ENCODE data around the gene NAP1L5. TPM values are rescaled to one million over a fixed set of nuclear protein-coding genes. Genes with fewer than 3 reads are reported as not detected.

The NAP1L5 gene
- total RNA-seq, 2 donors from 2014 or later, result 6.0 to 6.2 TPM

DNA sequence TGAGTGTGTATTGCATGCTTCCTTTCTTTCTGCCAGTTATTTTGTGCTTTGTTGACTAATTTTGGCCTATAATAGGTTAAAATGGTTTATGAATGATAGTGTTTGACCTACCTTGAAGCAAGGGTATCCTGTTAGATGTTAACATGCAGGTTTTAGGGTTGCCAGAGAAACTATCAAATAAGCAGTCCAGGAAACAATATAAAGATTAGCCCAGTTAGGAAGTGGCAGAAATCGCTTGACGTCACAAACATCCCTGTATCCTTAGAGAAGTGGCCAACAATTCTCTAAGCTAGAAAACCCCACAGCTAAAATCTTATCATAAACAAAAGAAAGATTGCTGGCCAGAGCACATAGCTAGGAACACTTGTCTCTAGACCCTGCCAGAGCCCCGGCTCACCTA is 3.8 kb downstream of the NAP1L5 start:
- H3K4me1 ChIP-seq (ENCODE audit: control insufficient read depth in 1 of 2, low read depth in 2 of 2), result no peaks in the 10 kb centered on the region
- H3K4me3 ChIP-seq, result no peak overlapping the region
- ATAC-seq (ENCODE audit: insufficient number of reproducible peaks, low FRiP score, low read depth) (no peak), DNase-seq (ENCODE audit: low spot score) (no peak)
- H3K9me3 ChIP-seq, result no peaks in the 10 kb centered on the region
- H3K27ac ChIP-seq, result no peak overlapping the region
- TF ChIP-seq, protein P1, sequence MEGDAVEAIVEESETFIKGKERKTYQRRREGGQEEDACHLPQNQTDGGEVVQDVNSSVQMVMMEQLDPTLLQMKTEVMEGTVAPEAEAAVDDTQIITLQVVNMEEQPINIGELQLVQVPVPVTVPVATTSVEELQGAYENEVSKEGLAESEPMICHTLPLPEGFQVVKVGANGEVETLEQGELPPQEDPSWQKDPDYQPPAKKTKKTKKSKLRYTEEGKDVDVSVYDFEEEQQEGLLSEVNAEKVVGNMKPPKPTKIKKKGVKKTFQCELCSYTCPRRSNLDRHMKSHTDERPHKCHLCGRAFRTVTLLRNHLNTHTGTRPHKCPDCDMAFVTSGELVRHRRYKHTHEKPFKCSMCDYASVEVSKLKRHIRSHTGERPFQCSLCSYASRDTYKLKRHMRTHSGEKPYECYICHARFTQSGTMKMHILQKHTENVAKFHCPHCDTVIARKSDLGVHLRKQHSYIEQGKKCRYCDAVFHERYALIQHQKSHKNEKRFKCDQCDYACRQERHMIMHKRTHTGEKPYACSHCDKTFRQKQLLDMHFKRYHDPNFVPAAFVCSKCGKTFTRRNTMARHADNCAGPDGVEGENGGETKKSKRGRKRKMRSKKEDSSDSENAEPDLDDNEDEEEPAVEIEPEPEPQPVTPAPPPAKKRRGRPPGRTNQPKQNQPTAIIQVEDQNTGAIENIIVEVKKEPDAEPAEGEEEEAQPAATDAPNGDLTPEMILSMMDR (IDR thresholded peaks at IDR 0.05), result no peak
- no peaks in the 10 kb centered on the region for H3K36me3 ChIP-seq
- no peaks in the 10 kb centered on the region for H3K27me3 ChIP-seq (replicated peaks; ENCODE audit: insufficient read depth)

DNA sequence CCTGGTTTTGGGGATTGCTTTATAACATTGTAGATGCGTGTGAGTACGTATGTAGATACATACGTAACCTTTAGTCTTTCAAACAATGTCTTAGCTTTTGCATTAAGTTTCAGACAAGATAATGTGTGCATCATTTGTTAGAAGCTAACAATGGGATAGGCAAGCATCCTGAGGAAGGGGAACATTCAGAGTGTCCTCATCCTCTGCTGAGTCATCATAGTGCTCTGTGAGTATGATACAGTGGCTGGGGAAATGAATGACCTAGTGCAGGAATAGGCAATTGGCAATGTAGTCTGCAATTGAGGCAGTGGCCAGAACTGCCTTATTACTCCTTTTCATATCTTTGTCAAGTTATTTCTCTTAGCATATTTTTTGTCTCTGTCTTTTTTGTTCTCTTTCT is 7.3 kb downstream of the NAP1L5 start:
- Histone ChIP-seq H3K4me1 (ENCODE audit: control insufficient read depth in 1 of 2, low read depth in 2 of 2) (no peaks in the 10 kb centered on the region), H3K36me3 (peaks cover 3% of the 10 kb centered on the region), H3K9me3 (no peaks in the 10 kb centered on the region), H3K27ac (no peak overlapping the region), H3K27me3 (replicated peaks; ENCODE audit: insufficient read depth) (no peaks in the 10 kb centered on the region), H3K4me3 (no peak overlapping the region)
- TF ChIP-seq, protein P1 (IDR thresholded peaks at IDR 0.05), result no peak
- DNase-seq (ENCODE audit: low spot score) (no peak), ATAC-seq (ENCODE audit: insufficient number of reproducible peaks, low FRiP score, low read depth) (peak; percentile 85)

DNA sequence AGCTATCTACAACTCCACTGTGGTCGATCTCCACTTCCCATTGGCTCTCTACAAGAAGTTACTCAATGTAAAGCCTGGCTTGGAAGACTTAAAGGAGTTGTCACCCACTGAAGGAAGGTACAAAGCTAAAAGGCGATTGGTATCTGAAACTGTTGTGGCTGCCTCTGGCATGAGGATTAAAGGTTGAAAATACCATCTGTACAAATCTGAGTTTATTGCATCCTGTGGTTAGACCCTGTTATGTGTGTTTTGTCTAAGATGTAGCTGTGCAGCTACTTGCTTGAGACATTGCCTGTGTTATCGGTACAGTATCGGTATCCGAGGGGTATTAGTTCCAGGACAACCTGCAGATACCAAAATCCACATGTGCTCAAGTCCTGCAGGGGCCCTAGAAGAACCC is 16.4 kb downstream of the NAP1L5 start:
- no peak overlapping the region for H3K4me3 ChIP-seq
- no peaks in the 10 kb centered on the region for H3K4me1 ChIP-seq (ENCODE audit: control insufficient read depth in 1 of 2, low read depth in 2 of 2)
- DNase-seq (ENCODE audit: low spot score) (no peak), ATAC-seq (ENCODE audit: insufficient number of reproducible peaks, low FRiP score, low read depth) (no peak)
- H3K27me3 ChIP-seq (replicated peaks; ENCODE audit: insufficient read depth), result no peaks in the 10 kb centered on the region
- H3K9me3 ChIP-seq, result no peaks in the 10 kb centered on the region
- no peak overlapping the region for H3K27ac ChIP-seq
- TF ChIP-seq, protein P1 (IDR thresholded peaks at IDR 0.05), result no peak
- H3K36me3 ChIP-seq, result peaks cover 22% of the 10 kb centered on the region

DNA sequence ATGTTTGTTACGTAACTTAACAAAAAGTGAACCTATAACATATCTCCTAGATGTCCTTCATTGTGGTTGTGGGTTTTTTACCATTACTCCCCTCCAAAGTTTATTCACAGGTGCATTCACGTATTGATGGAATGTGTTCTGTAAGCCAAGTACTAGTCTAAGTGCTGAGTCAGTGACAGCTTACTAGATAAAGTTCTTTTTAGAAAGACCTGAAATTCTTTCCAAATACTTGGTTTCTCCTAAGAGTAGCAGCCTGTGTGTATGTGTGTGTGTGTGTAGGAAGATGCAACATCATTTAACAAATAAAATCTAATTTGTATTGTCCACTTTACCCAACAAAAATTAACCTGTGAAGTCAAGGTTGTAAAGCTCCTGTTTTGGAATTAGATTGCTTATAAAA is 22.1 kb downstream of the NAP1L5 start:
- DNase-seq (ENCODE audit: low spot score) (no peak), ATAC-seq (ENCODE audit: insufficient number of reproducible peaks, low FRiP score, low read depth) (no peak)
- Histone ChIP-seq H3K36me3 (peaks cover 15% of the 10 kb centered on the region), H3K27me3 (replicated peaks; ENCODE audit: insufficient read depth) (no peaks in the 10 kb centered on the region), H3K27ac (no peak overlapping the region), H3K4me3 (no peak overlapping the region), H3K9me3 (no peaks in the 10 kb centered on the region), H3K4me1 (ENCODE audit: control insufficient read depth in 1 of 2, low read depth in 2 of 2) (peaks cover 0 to 4% of the 10 kb centered on the region in 2 donors)
- TF ChIP-seq, protein P1 (IDR thresholded peaks at IDR 0.05), result no peak

DNA sequence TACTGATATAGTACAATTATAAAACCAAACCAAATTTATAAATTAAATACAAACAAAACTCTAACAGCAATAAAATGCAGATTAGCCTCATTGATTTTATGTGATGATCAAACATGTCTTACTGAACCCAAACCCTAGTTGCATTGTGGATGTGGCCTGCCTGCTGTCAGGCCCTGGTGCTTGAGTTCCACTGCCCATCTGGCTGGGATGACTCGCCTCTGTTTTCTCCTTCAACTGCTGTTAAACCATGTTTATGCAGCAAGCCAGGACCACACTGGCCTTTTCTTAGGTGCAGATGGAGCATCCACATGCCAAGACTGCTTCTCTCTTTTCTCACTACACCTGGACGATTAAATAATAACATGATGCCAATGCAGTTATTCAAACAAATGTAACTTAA is 22.6 kb downstream of the NAP1L5 start:
- Histone ChIP-seq H3K27me3 (replicated peaks; ENCODE audit: insufficient read depth) (no peaks in the 10 kb centered on the region), H3K27ac (no peak overlapping the region), H3K9me3 (no peaks in the 10 kb centered on the region), H3K4me1 (ENCODE audit: control insufficient read depth in 1 of 2, low read depth in 2 of 2) (peaks cover 0 to 4% of the 10 kb centered on the region in 2 donors), H3K4me3 (no peak overlapping the region), H3K36me3 (peaks cover 15% of the 10 kb centered on the region)
- TF ChIP-seq, protein P1 (IDR thresholded peaks at IDR 0.05), result no peak
- no peak for ATAC-seq (ENCODE audit: insufficient number of reproducible peaks, low FRiP score, low read depth)
- DNase-seq (ENCODE audit: low spot score), result no peak

Measured in thoracic aorta (tissue), 2 donors.